GM19240 (cell line): ENCODE measurements around the gene UFC1.

ENCODE experiments used
- DNase-seq: peaks from one replicate; pipeline ENCODE4 v3.0.0; 2011; ENCODE audit warnings: low spot score; ENCODE audit not compliant: insufficient read length

UFC1 gene

GRCh38 chr1:161133220-161133740 is 20.5 kb upstream of the UFC1 start:
- peak; percentile 22 for DNase-seq

DNA sequence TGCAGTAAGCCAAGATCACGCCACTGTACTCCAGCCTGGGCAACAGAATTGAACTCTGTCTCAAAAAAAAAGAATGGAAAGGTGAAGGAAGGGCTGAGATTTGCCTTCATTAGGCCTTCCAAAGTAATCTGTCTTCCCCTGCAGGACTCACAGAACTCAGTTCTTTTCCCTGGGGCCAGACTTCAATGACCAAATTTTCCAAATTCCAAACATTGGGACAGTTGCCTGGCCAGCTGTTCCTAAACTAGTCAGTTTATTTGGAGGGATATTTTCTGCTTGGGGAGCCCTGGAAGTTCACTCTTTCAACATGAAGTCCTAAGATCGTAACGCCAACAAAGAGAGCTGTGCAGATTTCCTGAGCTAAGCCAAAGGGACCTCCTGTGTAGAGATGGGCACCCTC is 15.9 kb upstream of the UFC1 start:
- DNase-seq: no peak

DNA sequence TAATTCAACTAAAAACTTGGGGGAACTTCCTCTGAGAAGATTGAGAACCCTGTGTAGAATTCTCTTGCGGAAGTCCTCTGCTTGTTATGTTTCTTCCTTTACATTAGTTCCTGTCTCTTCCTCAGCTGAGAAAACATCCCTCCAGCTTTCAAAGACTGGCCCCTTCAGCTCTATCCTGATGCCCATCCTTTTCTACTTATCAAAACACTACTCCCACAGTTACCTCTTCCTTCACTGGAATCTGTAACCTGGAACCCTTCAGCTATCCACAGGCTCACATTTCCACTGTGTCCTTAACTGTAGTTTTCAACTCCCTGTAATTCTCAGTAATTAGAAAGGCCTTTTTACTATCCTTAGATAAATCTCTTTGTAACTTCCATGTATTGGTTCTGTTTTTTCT is 15.3 kb upstream of the UFC1 start:
- DNase-seq: no peak

- DNase-seq: no peak
These were observed 14.0 kb upstream of the UFC1 start for GRCh38 chr1:161139766-161140165.

DNA sequence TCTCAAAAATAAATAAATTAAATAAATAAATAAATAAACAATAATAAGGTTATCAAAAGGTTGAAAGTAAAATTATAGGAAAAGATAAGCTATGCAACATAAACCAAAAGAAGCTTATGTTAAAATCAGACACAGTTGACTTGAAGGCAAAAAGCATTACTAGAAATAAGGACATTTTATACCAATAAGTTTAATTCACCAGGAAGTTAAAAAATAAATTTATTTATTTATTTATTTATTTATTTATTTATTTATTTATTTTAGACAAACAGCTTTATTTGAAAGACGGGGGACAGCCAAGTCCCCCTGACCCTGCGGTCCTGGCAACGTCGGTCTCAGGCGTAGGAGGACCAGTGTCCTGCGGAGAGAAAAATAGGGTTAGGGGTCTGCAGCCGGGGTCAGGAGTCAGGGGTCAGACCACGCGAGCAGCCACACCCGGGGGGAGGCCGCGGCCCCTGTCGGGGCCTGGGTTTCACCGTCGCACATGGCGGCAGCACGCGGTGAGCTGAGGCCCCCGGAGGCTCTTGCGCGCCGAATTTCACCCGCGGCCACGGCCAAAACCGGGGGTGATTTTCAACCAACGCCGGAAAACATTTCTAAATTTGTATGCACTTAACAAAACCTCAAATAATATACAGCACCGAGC is 12.9 kb upstream of the UFC1 start:
- DNase-seq: no peak

DNA sequence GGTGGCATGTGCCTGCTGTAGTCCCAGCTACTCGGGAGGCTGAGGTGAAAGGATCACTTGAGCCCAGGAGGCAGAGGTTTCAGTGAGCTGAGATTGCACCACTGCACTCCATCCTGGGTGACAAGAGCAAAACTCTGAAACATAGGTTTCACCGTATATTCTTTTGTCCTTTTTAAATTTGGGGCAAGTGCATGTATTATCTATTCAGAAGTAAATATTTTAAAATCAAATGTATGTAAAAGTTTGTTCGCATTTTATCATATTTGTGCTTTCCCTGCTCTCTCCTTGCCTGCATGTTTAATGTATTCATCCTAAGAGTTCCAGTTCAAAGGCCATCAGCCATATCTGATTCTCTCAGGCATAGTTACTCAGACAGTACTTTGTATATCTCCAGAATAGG is 7.9 kb upstream of the UFC1 start:
- no peak for DNase-seq

DNA sequence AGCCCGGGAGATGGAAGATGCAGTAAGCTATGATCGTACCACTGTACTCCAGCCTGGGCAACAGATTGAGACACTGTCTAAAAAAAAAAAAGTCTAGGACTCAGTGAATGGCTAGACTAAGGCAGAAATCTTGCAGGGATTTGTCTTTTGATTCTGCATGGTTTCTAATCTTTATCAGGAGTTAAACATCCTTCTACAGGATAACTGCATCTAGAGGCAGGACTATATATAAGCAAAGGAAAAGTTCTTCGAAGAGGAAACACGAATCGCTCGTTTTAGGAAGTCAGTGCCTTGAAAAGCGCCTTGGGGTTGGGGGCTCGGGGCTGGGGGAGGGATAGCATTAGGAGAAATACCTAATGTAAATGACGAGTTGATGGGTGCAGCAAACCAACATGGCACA is 602 bp upstream of the UFC1 start:
- DNase-seq: no peak

GRCh38 chr1:161157867-161158266 is 4.1 kb downstream of the UFC1 start:
- DNase-seq: no peak

- no peak for DNase-seq
These were observed 4.7 kb downstream of the UFC1 start for GRCh38 chr1:161158316-161159010.

DNA sequence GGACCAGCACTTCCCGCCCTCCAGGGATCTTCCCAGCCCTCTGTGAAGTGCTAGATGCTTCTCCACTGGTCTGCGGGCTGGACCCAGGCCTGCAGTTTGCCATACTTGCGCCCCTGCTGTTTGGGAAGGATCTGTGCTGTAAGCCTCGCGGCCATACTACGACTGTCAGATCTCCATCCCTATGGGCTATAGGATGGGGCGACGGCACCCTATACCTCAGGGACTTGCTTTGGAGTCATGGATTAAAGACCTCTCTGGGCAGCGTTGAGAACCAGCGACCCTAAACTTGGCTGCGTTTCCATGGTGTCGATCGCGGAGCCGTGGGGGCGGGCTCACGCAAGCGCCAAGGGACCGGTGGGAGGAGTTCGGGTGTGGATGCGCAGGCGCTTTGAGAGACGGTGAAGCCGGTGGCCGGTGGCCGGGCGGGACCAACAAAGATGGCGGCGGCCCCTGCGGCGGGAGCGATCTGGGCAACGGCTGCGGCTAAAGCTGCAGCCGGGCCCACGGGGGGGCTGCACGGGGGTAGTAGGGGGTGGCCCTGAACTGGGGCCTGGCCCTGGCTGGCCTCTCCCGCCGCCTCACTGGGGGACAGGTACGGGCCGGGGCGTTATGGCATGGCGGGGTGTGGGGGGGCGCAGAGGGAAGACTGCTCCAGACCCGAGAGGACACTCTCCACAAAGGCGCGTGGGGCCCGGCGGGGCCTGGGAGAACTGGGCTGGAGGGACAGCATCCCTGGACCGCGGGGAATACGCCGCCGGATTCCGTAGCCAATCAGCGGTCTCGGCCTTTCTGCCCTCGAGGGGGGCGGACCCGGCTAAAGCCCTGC is 5.5 kb downstream of the UFC1 start, which contains the start of gene USP21:
TSS of gene USP21 (plus strand) at position 414 of the 826 bp plus-strand sequence. CDS start 1,141 bp downstream, outside the sequence.
- peak; percentile 83 for DNase-seq

DNA sequence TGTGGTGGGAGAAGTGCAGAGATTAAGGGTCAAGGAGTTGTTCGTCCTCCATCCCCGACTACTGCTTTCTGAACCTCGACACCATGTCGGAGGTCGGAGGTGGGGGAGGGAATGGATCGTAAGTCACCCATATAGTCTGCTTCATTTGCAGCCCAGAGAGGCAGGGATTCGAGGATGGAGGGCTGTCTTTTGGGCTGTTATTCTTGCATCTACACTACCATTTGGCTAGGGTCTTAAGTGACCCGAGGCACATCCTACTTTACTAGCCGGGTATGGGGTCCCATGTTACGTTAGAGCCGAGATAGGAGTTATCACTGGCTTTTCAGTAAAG is 6.1 kb downstream of the UFC1 start:
- DNase-seq: no peak

DNA sequence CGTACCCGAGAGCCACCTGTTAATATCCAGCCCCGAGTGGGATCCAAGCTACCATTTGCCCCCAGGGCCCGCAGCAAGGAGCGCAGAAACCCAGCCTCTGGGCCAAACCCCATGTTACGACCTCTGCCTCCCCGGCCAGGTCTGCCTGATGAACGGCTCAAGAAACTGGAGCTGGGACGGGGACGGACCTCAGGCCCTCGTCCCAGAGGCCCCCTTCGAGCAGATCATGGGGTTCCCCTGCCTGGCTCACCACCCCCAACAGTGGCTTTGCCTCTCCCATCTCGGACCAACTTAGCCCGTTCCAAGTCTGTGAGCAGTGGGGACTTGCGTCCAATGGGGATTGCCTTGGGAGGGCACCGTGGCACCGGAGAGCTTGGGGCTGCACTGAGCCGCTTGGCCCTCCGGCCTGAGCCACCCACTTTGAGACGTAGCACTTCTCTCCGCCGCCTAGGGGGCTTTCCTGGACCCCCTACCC is 6.9 kb downstream of the UFC1 start:
- no peak for DNase-seq

GRCh38 chr1:161161652-161162051 is 7.9 kb downstream of the UFC1 start:
- no peak for DNase-seq

- no peak for DNase-seq
These were observed 8.3 kb downstream of the UFC1 start for GRCh38 chr1:161162052-161162451.

GRCh38 chr1:161162806-161163205 is 9.0 kb downstream of the UFC1 start:
- no peak for DNase-seq

DNA sequence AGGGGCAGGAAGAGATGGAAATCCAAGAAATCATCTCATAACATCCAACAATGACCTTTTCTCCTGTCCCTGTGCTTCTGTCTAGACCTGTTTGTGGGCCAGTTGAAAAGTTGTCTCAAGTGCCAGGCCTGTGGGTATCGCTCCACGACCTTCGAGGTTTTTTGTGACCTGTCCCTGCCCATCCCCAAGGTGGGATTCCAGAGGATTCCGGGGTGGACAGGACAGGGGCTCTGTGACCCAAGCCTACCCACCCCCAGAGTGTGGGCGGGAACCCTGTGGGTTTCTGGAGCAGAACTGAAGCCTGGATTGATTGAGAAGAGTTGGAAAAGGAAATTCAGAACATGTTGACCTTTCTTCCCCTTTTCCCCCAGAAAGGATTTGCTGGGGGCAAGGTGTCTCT is 10.0 kb downstream of the UFC1 start:
- no peak for DNase-seq

- no peak for DNase-seq
These were observed 11.3 kb downstream of the UFC1 start for GRCh38 chr1:161164901-161165610.

GRCh38 chr1:161165742-161166668 is 12.2 kb downstream of the UFC1 start, which contains the start of gene PPOX:
TSS of gene PPOX (plus strand) at chr1:161166426. CDS start at chr1:161166848, 422 bp downstream.
- DNase-seq: peak; percentile 87

- DNase-seq: no peak
These were observed 13.1 kb downstream of the UFC1 start for GRCh38 chr1:161166669-161167548.
